OCI-LY7 (cell line): ENCODE results near the gene PRRT4.

Experiments
- EZH2phosphoT487 ChIP-seq: fragments of 200-600 bp; sonication (generic); IDR thresholded peaks from 2 replicates; pipeline ENCODE4 v1.6.1; 2018; ENCODE audit warnings: low read depth, borderline replicate concordance, mild to moderate bottlenecking, mixed run types, antibody characterized with exemption, low read length, moderate library complexity, mixed read lengths
- TF ChIP-seq, protein P1 (sequence below): fragments of 200-600 bp; sonication (generic); conservative IDR thresholded peaks from 2 replicates; pipeline ENCODE4 v1.5.1; 2014; ENCODE audit warnings: mild to moderate bottlenecking, antibody characterized with exemption, low read length, moderate library complexity, mixed read lengths

DNA sequence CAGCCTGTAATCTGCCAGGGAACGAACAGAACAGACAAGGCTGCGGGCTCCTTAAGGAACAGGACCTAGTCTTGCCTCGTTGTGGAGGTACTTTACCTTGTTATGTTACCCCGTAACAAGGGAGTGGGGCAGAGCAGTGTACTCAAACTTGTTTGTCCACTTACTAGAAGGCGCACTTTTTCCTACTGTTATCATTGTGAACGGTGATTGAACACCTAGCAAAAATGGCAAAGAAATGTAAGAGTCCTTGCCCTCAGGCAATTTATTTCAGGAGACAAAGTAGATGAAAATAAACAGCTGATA lies 48.9 kb upstream of the PRRT4 start:
- TF ChIP-seq EZH2phosphoT487: no peak; the same call in 1 of the 2 replicates
- TF ChIP-seq, protein P1, sequence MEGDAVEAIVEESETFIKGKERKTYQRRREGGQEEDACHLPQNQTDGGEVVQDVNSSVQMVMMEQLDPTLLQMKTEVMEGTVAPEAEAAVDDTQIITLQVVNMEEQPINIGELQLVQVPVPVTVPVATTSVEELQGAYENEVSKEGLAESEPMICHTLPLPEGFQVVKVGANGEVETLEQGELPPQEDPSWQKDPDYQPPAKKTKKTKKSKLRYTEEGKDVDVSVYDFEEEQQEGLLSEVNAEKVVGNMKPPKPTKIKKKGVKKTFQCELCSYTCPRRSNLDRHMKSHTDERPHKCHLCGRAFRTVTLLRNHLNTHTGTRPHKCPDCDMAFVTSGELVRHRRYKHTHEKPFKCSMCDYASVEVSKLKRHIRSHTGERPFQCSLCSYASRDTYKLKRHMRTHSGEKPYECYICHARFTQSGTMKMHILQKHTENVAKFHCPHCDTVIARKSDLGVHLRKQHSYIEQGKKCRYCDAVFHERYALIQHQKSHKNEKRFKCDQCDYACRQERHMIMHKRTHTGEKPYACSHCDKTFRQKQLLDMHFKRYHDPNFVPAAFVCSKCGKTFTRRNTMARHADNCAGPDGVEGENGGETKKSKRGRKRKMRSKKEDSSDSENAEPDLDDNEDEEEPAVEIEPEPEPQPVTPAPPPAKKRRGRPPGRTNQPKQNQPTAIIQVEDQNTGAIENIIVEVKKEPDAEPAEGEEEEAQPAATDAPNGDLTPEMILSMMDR: no peak
